Measurements from ENCODE around the gene POLA1. TPM values are rescaled to one million over a fixed set of nuclear protein-coding genes. Genes with fewer than 3 reads are reported as not detected.

Gene POLA1
- total and polyA plus RNA-seq, 3 donors from 2014 or later: 5.4 to 15.7 (median 15.0) TPM

DNA sequence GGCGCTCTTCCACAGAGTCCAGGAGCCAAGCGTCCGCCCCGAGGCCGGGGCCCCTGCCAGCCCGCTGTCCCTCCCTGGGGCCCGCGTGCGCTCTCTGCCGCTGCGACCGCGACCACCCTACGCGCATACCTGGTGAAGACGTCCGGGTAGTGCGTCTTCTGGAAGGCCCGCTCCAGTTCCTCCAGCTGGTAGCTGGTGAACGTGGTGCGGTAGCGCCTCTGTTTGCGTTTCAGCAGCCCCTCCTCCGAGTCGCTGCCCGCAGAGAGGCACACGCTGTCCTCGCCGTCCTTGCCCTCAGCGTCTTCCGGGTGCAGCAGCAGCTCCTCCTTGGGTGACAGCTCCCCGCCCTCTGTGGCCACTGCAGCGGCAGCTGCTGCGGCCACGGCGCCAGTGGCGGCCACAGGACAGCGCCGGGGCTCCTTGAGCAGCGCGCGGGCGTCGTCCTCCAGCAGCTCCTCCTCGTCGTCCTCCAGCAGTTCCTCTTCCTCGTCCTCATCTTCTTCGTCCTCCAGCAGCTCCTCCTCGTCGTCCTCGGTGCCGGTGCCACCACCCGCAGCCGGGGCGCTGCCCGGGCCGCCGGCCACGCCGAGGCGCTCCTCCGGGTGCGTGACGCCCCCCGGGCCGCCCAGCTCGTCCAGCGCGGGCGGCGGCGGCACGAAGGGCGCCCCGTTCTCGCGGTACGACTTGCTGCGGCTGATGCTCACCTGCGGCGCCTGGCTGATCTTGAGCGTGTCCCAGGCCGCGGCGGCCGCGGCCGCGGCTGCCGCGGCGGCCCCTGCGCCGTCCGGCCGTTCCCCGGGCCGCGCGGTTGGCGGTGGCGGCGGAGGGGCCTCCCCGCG is 319.3 kb downstream of the POLA1 start:
- intact Hi-C loops (cut with DNase I; ENCODE audit: low total_unique reads): no loop called here
- WGBS, 2 donors: 1% methylated on average over 50 of the region's 105 CpGs; no CpG with 5 or more reads in 1 of the 2 donors
- Histone ChIP-seq H3K36me3 (ENCODE audit: low read depth, missing control alignments) (no peaks in the 10 kb centered on the region), H3K27me3 (no peaks in the 10 kb centered on the region), H3K9me3 (no peaks in the 10 kb centered on the region), H3K4me3 (peak overlapping the region; percentile 31 to 56), H3K27ac (peak overlapping the region; percentile 77 to 85), H3K4me1 (no peaks in the 10 kb centered on the region)
- no peak for DNase-seq
- TF ChIP-seq, protein P1, sequence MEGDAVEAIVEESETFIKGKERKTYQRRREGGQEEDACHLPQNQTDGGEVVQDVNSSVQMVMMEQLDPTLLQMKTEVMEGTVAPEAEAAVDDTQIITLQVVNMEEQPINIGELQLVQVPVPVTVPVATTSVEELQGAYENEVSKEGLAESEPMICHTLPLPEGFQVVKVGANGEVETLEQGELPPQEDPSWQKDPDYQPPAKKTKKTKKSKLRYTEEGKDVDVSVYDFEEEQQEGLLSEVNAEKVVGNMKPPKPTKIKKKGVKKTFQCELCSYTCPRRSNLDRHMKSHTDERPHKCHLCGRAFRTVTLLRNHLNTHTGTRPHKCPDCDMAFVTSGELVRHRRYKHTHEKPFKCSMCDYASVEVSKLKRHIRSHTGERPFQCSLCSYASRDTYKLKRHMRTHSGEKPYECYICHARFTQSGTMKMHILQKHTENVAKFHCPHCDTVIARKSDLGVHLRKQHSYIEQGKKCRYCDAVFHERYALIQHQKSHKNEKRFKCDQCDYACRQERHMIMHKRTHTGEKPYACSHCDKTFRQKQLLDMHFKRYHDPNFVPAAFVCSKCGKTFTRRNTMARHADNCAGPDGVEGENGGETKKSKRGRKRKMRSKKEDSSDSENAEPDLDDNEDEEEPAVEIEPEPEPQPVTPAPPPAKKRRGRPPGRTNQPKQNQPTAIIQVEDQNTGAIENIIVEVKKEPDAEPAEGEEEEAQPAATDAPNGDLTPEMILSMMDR (IDR thresholded peaks at IDR 0.05): no peak
- no peak for TF ChIP-seq POLR2A (IDR thresholded peaks at IDR 0.05)

DNA sequence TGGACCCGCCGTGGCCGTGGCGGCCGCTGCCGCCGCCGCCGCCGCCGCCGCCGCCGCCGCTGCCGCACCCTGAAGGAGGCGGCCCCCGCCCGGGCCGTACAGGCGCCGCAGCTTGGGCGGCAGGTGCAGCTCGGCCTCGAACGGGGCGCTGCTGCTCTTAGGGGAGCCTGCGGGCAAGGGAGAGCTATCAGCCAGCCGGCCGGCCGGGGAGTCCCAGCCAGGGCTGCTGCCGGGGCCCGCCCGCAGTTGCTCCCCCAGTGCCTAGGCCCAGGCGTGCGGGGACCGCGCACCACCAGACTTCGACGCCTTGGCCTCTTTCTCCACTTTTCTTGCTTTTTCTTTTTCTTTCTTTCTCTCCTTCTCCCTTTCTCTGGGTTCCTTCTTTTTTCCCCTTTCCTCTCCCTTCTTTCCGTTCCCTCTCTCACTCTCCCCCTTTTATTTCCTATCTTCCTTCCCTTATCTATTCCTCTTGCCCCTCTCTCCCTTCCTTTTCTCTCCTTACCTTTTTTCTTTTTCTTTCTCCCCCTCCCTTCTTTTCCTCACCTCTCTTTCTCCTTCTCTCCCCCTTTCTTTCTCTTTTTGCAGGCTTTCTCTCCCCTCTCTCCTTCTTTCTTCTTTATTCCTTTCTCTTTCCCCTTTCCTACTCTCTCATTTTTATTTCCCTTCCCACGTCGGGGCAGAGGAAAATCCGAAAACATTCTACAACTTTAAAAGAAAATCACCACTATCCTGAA is 320.1 kb downstream of the POLA1 start:
- H3K4me1 ChIP-seq: no peaks in the 10 kb centered on the region
- H3K36me3 ChIP-seq (ENCODE audit: low read depth, missing control alignments): no peaks in the 10 kb centered on the region
- intact Hi-C loops (cut with DNase I; ENCODE audit: low total_unique reads): no loop called here
- peak overlapping the region; percentile 55 to 74 for H3K27ac ChIP-seq
- no peak for DNase-seq
- H3K4me3 ChIP-seq: peak overlapping the region; percentile 57 to 64
- H3K9me3 ChIP-seq: no peaks in the 10 kb centered on the region
- 3% methylated on average over 9 to 13 of the region's 44 CpGs for WGBS, 2 donors
- no peaks in the 10 kb centered on the region for H3K27me3 ChIP-seq
- TF ChIP-seq POLR2A (IDR thresholded peaks at IDR 0.05): no peak
- TF ChIP-seq, protein P1 (IDR thresholded peaks at IDR 0.05): no peak

DNA sequence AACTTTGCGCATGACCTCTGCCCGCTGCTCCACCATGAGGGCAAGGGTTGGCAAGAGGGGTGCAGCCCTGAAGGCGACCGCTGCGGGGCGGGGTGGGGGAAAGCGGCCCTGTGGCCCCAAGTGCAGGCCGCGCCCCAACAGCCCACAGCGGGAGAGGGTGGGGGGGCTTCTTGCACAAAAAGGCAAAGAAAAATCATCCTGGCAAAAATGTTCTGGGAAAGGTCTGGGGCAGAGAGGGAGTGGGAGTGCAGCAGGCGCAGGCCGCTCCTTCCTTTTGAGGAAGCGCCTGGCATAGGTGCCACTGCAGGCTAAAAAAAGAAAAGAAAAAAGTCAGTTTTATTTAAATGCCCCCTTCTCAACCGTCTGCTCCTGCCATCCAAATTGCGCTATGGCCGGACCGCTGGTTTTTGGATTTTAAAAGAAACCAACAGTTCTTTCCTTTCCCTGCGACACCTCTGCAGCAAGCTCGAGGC is 320.7 kb downstream of the POLA1 start:
- peak overlapping the region; percentile 57 to 64 for H3K4me3 ChIP-seq
- no peaks in the 10 kb centered on the region for H3K27me3 ChIP-seq
- TF ChIP-seq POLR2A (IDR thresholded peaks at IDR 0.05): no peak
- TF ChIP-seq, protein P1 (IDR thresholded peaks at IDR 0.05): no peak
- intact Hi-C loops (cut with DNase I; ENCODE audit: low total_unique reads): no loop called here
- no peak for DNase-seq
- H3K27ac ChIP-seq: peak overlapping the region; percentile 55 to 74
- no peaks in the 10 kb centered on the region for H3K9me3 ChIP-seq
- H3K4me1 ChIP-seq: no peaks in the 10 kb centered on the region
- H3K36me3 ChIP-seq (ENCODE audit: low read depth, missing control alignments): no peaks in the 10 kb centered on the region
- 10 to 21% methylated on average over 13 to 19 of the region's 19 CpGs for WGBS, 2 donors

DNA sequence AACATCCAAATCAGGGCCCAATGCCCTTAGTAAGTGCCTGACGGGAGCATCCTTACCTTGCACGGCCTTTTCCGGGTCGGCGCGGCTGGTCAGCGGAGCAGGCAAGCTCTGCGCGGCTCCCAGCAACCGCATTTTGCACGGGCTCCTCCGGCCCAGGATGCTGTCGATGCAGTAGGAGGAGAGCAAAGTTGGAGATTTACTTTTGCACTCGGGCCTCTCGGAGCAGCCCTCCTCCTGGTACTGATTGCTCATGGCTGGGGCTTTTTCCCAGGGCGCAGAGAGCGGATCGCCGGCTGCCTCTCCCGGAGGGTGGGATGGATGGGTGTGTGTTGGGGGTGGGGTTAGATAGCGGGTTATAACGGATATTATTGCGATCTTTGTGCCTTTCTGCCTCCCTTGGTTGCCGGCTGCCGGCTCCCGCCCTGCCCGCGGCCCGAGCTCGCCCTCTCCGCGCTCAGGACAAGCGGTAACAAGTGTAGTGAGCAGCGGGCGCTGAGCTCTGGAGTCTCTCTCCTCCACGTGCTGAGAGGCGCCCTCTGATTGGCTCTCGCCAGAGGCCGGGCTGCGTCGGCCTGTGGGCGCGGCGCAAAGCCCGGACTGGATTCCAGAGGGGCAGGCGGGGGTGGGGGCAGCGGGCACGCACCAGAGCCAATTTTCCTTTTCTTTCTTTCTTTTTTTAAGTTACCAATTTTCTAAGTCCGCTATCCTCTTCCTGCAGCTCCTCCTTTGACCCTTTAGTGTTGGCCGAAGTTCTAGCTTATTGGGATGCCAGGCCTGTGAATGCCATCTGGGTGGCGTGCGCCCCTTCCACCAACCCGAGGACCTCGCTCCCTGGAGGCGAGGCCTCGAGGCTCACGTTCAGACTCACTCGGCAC is 322.0 kb downstream of the POLA1 start, which contains the start of gene ARX:
Gene ARX (minus strand): TSS at position 480 of the 875 bp plus-strand sequence. CDS start 228 bp downstream, at position 252.
- Histone ChIP-seq H3K4me1 (no peaks in the 10 kb centered on the region), H3K4me3 (peak within 1 kb of the TSS; percentile 57 to 64), H3K27ac (peak within 1 kb of the TSS; percentile 65 to 74), H3K36me3 (ENCODE audit: low read depth, missing control alignments) (no peaks in the 10 kb centered on the region), H3K27me3 (no peaks in the 10 kb centered on the region), H3K9me3 (no peaks in the 10 kb centered on the region)
- TF ChIP-seq POLR2A (IDR thresholded peaks at IDR 0.05): no peak
- TF ChIP-seq, protein P1 (IDR thresholded peaks at IDR 0.05): no peak
- 3 to 4% methylated on average over 10 to 41 of the region's 58 CpGs for WGBS, 2 donors
- intact Hi-C loops (cut with DNase I; ENCODE audit: low total_unique reads): no loop called here
- DNase-seq: peak; percentile 83

All from testis (tissue), 3 donors.